ENCODE measurements around the gene SOWAHA.

DNA sequence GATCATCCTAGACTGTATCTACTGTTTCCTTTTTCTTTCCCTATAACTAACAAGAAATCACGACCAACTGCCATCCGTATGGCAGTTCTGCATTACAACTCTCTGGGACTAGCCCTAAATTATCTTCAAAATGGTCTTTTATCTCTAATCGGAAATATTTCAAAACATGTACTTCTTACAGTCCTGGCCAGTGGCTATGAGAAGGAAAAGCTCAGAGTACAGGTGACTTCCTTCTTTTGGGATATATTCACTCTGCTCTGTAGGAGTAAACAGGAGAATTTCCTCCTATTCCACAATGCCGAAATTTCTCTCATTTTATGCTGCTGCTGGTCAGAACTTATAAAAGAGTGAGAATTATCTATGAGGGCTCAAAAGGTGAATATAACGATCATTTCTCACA, 34.2 kb upstream of the SOWAHA start:
- TF ChIP-seq, protein P1, sequence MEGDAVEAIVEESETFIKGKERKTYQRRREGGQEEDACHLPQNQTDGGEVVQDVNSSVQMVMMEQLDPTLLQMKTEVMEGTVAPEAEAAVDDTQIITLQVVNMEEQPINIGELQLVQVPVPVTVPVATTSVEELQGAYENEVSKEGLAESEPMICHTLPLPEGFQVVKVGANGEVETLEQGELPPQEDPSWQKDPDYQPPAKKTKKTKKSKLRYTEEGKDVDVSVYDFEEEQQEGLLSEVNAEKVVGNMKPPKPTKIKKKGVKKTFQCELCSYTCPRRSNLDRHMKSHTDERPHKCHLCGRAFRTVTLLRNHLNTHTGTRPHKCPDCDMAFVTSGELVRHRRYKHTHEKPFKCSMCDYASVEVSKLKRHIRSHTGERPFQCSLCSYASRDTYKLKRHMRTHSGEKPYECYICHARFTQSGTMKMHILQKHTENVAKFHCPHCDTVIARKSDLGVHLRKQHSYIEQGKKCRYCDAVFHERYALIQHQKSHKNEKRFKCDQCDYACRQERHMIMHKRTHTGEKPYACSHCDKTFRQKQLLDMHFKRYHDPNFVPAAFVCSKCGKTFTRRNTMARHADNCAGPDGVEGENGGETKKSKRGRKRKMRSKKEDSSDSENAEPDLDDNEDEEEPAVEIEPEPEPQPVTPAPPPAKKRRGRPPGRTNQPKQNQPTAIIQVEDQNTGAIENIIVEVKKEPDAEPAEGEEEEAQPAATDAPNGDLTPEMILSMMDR (IDR thresholded peaks at IDR 0.05; ENCODE audit: insufficient read depth, low read length, poor library complexity, severe bottlenecking) = no peak
- TF ChIP-seq EZH2phosphoT487 (conservative IDR thresholded peaks at IDR 0.05; ENCODE audit: low read length) = no peak
